Hematopoietic multipotent progenitor cell treated with erythropoietin and hydrocortisone succinate and interleukin-3 and kit ligand, for 8 days (in vitro differentiated cells): ENCODE data around the gene ACTN1.

ENCODE experiments used
- DNase-seq: peaks from one replicate; pipeline ENCODE4 v3.0.0-alpha.2; 2015

The ACTN1 gene

DNA sequence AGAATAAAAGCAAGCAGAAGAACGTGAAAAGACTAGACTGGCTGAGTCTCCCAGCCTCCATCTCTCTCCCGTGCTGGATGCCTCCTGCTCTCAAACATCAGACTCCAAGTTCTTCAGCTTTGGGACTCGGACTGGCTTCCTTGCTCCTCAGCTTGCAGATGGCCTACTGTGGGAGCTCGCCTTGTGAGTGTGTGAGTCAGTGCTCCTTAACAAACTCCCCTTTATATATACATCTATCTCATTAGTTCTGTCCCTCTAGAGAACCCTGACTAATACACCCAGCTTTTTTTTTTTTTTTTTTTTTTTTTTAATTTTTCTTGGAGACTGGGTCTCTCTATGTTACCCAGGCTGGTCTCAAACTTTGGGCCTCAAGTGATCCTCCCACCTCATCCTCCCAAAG lies 46.9 kb downstream of the ACTN1 start:
- DNase-seq, result no peak

DNA sequence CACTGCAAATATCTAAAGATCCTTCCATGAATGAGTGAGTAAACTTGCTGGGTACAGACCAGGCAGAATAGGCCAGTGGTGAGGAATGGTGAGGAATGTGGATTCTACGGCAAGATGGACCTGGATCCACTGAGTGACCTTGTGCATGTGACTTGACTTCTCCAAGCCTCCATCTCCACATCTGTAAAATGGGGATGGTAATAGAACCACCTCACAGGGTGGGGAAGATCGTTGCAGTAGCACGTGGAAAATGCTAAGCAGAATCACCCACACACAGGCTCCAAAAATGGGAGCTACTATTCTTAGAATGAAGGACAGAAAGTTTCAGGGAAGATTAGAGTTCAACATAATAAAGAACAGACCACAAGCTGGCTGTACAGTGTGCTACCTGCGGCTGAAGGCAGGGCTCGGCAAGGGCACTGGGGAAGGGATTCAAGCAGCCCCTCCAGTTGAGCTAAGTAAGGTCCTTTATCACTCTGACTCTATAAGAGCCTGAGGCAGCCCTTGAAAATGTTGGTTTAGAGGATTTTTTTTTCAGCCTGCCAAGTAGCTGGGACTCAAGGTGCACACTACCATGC lies 47.5 kb downstream of the ACTN1 start:
- DNase-seq, result no peak

DNA sequence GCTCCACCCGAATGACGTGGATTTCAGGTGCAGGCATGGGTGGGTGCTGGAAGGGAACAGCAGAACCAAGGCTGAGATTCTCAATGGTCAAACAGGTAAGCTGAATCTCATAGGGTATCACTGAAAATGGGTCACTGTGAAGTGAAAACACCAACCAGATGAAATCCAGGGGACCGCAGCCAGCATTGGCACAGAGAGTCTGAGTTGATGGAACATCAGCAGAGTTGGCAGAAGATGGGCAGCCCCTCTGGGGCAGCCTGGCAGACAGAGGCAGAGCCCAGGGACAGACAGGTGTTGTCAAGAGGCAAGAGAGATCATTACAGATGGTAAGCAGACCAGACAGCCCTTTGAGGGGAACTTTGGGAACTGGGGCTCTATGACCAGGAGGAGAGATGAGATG lies 48.0 kb downstream of the ACTN1 start:
- no peak for DNase-seq

DNA sequence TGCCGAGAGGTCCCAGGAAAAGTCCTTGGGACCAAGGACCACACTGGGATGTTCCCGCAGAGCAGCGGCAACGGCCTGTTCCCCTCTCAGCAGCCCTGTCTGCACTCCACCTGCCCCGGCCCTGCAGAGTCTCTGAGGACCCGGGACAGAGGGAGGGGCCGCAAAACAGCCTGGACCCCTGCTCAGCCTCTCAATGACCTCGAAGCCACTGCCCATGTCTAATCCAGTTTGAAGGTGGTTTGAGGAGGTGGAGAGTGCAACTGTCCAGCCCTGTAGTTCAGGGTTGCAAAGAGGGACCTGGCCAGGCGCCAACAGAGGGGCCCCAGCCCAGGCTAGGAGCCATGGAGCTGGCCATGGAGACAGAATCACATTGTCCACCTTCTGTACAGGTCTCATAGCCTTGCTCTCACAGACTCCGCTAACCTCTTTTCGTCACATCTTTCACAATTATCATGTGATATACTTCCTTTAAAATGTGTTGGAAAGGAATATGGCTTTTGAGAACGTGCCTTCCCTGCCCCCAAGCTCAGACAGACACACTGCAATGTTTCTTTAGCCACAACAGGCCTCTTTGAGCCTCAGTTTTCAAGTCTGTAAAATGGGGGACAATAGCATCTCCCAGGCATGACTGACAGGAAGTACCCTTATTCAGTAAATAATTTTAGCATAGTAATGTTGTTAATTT lies 49.3 kb downstream of the ACTN1 start:
- no peak for DNase-seq

DNA sequence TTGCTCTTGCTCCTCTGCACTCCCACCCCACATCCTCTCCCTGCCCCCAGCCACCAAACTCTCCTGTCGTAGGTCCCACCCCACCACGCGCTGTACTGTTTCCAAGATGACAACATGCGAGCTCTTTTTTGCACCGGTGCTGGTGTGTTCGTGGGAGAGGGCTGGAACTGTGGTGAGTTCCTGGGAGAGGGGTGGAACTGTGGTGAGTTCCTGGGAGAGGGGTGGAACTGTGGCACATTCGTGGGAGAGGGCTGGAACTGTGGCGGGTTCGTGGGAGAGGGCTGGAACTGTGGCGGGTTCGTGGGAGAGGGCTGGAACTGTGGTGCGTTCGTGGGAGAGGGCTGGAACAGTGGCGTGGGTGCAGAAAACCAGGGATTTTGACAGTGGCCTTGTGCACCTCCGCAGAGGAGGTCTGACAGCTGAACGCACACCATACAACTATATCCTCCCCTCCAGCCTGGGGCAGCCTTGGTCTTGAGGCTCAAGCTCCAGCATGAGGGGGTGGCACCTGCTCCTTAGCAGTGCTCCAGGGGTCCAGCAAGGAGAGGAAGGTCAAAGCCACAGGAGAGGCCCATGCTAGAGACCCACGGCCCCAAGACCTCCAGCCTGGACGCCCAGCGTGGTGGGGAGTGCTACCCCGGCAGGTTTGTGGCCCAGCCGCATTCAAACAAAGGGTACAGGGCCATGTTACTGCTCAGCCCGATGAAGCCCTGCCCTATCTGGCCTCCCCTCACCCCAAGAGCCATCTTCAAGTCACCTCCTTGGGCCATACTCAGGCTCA lies 50.1 kb downstream of the ACTN1 start:
- DNase-seq, result no peak

DNA sequence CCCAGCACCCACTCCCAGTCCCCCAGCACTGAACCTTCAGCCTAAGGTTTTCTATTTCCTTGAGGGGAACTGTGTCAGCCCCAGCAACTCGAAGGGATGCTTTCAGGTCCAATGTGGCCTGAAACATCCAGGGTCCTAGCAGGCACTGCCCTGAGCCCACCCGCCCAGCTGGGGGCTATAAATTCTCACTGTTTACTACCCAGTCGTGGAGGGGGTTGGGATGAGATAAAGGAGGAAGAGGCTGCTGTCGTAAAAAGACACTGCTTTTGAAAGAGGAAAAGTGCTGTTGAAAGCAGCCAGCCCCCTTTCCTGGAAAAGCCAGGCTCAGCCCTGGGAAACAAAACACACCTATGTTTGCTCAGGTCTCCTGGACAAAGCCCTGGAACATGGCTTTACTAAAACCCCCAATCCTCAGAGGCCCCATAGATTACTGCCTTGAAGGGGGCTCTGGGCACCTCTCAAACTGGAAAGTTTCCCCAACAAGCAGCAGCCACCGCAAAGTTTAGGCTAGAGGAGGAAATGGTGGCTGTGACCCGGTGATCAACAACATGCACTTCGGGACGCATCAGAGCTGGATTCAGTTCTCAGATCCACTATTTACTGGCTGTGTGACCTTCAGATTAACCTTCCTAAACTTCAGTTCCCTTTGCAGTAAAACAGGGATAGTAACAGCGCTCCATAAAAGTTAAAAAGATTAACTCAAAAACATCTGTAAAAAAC lies 51.0 kb downstream of the ACTN1 start:
- DNase-seq, result no peak

GRCh38 chr14:68927089-68927488 lies 52.0 kb downstream of the ACTN1 start:
- no peak for DNase-seq

DNA sequence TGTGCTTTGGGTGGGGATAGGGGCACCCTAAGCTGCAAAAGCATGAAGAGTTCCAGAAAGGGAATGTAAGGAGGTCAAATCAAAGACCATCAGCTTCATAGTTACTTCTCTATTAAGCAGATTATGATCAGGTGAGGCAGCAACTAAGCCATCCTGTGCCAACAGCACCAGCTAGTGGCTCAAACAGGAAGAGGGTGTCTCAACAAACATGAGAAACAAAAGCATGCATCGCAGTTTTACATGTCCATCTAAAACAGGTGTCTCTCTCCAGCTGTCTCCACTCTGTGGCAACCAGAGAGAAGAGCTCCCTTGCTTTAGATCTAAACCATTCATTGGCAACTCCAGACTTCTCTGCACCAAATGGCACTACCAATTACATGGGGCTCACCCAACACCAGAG lies 52.9 kb downstream of the ACTN1 start:
- DNase-seq, result peak; percentile 23

DNA sequence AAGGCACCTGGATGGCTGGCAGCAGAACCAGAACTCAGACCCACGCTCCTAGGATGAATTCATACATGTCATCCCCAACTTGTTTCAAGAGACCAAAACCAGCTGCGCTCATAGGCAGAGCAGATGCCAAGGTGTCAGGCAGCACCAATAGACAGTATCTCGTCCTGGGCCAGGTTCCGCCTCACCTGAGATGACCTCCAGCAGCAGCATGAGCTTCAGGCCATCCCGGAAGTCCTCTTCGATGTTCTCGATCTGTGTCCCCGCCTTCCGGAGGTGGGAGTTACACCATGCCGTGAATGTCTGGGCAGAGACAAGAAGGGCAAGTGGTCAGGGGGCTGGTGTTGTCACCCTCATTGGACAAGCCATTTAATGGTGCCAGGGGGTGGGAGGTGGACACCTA lies 53.7 kb downstream of the ACTN1 start:
- DNase-seq, result no peak

DNA sequence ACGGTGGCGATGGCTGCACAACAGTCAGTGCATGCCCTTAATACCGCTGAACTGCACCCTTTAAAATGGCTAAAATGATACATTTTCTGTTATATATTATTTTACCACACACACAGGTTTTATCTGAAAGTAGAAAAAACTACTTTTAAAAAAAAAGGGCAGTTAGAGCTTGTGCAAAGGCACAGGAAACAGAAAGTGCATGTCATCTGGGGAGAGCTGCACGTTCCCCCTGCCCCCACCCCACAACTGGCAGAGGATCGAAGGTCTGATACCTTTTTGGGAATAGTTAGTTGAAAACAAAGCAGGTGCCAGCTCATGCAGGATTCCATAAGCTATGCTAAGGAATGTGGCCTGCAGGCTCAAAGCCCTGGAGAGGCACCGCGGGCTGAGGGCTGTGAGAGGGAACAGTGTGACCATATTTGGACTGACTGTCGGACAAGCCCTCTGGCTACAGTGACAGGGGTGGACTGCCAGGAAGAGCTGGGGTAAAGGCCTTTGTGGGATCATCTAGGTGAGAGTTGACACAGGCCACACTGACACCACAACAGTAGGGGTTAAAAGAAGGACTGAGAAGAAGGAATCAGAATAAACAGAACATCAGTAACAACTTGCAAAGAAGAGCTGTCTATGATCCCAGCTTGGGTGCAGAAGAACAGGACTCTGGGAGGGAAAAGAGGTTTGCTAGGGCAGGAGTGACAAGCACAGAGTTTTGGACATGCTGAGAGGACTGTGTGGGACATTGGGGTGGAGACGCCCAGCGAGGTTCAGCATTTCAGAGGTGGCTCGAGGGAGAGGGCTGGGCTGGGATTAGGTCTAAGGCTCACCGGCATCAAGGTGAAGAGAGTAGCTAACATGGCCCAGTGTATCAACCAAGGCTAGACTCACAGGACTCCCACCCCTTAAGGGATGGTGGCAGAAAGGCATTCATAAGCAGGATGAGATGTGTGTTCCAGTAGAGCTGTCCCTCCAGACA lies 54.6 kb downstream of the ACTN1 start:
- DNase-seq, result no peak

DNA sequence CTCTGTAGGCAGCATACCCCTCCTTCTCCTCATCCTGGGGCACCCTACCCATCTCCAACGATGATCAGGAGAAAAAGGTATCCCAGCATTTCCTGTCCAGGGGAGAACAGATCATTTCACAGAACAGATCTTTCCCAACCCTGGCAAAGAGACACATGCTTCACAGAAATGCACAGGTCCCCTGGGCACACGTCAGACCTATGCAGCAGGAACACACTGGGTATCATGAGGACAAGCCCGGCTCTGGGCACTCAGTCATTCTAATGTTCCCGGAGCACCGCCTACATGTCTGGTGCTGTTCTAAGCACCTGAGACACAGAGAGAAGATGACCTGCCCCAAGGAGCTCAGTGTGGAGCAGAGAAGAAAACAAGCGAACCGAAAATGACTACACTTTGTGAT lies 56.2 kb downstream of the ACTN1 start:
- DNase-seq, result no peak

DNA sequence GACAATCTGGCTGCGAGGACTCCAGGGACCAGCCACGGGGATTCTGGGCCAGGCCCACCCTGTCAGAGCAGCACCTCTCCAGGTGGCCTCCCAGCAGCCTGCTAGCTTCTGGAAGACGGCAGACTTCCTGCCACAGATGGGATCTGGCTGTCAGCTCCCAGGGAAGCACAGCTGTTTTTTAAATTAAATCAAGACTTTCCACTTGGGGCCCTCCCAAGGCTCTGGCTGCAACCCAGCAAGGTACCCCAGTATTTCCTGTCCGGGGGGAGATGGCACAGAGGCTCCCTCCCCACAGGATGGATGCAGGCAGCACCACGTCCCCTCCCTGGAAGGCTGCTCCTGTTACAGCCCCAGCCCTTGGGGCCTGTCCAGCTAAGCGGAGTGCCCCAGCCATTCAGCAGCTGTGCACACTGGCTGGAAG lies 56.9 kb downstream of the ACTN1 start:
- DNase-seq, result no peak

DNA sequence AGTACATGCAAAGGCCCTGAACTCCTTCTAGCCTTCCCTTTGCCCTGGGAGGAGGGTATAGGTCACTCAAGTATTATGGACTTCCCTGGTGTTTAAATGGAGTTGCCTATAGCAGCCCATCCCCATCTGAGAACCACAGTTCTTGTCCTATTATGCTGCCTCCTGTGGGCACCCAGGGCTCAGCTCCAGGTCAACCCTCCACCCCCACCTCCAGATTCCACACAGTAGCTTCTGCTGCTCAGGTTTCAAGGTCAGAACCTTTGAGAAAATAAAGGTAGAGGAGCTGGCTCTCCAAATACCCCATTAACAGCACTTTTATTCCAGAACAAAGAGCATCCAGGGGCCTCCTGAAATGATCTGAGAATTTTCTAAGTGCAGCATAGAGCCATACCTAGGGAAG lies 57.4 kb downstream of the ACTN1 start:
- no peak for DNase-seq

DNA sequence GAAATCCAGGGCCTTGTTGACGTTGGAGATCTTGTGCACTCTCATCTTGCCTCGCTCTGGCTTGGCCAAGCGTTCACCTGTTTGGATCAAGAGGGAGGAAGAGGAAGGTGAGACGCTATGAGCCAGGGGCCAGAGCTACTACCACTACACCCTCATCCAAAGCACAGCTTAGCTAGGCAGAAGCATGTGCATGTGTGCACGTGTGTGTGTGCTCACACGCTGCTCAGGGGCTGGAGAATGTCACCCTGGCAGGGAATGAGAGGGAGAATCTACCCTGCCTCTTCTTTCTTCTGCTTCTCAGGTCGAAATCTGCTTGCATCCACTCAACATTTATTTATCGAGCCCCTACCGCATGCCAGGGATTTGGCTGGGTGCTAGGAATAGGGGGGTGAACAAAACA lies 58.1 kb downstream of the ACTN1 start:
- DNase-seq, result no peak

- no peak for DNase-seq
Measured at GRCh38 chr14:68919129-68919927, 59.8 kb downstream of the ACTN1 start.

DNA sequence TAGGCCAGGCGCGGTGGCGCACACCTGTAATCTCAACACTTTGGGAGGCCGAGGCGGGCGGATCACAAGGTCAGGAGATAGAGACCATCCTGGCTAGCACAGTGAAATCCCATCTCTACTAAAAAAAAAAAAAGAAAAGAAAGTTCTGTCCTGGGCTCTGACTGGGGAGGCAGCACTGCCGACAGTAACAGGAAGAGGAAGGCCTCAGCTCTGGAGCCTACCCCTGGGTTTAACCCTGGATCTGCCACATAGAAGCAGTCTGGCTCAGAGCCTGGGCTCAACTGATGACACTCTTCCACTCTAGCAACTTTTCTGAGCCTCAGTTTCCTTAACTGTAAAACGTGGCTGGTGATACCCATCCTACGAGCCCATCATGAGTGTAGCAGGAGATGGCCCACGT lies 60.5 kb downstream of the ACTN1 start:
- DNase-seq, result no peak

DNA sequence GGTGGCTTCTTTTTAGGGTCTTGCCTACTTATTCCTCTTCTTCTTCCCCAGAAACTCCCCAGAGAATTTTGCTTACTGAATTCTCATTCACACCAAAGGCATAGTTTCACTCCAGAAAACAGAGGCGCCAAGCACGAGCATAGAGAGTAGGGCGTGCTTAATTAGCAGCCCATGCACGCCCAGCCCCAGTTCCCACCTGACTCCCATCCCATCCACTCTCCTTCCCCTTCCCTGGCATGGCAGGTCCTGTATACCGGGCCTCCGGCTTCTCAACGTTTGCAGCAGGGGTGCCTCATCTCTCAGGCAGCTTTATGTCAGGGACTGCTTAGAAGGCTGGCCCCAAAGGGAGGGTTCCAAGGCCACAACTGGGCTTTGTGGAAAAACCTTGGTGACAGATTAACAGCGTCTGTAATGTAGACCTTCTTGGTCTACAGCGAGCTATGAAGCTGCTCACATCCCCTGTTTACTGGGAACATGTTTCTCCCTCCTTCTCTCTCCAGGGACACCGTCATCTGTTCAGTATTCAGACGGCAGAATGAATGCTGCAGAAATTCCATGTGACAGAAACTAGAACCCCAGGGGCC lies 62.7 kb downstream of the ACTN1 start:
- DNase-seq, result no peak

GRCh38 chr14:68913516-68913915 lies 65.6 kb downstream of the ACTN1 start:
- DNase-seq, result no peak

DNA sequence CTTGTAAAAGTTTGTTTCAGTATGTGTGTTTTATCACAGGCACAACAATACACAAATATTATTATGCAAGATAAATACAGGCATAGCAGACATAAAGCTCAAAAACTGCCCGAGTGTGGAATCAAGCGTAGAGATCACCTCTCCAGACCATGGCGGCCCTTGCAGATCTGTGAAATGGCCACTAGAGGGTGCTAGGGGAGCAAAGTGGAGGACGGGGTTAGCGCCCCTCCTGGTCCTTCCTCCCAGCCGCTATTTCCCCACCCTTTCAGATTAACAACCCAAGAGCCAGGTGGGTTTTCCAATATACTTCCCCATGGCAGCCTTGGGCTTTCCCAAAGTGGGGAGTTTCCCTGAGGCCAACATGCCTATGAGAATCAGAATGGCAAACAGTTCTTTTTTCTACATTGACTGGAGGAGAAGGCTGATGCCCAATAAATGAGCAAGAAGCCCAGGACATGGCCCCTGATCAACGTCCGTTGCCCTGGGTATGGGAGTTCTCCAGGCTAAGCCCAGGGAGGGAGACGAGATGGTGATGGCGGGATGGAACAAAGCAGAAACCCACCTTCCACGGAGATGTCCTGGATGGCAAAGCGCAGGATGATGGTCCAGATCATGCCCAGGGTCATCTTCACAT lies 67.4 kb downstream of the ACTN1 start:
- peak; percentile 81 for DNase-seq

DNA sequence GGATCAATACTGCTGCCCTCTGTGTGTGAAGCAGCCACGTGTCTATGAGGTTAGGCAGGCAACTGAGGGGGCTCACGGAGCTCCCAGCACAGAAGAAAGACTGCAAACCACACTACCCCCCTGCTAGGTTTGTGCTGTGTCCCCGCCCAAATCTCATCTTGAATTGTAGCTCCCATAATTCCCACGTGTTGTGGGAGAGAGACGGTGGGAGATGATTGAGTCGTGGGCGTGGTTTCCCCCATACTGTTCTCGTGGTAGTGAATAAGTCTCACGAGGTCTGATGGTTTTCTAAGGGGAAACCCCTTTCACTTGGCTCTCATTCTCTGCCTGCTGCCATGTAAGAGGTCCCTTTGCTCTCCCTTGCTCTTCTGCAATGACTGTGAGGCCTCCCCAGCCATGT lies 68.6 kb downstream of the ACTN1 start:
- DNase-seq, result no peak

- DNase-seq, result no peak
Measured at GRCh38 chr14:68908803-68909202, 70.3 kb downstream of the ACTN1 start.
